Measurements from ENCODE around the gene CFAP141.

DNA sequence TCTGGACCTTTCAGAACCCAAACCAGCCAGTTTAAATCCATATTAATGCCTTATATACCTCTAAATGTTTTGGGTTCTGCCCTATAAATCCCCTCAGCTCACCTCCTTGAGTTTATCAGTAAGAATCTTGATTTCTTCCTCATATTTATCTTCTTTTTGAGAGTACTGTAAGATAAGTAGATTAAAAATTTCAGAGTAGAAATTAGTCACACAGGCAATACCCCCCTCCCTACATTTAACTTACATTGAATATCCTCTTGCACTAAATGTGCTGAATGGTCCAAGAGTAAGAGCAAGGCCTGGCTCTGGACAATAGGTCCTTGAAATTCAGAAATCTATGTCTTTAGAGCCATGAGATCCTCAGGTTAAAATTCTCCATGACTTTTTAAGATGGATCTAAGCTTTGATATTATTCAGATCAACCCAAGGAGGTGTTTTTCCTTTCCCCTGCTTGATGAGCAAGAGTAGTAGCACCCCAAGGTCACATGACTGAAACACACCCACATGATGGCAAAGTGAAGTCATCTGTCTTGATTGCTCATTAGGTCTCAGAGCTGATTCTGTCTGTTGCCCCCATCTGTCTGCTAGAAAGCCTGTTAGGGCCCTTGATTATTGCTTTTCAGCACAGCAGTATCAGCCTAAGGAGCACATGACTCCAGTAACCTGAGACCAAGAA lies 35.4 kb downstream of the CFAP141 start:
- TF ChIP-seq POLR2A (IDR thresholded peaks at IDR 0.05), result no peak
- TF ChIP-seq, protein P1, sequence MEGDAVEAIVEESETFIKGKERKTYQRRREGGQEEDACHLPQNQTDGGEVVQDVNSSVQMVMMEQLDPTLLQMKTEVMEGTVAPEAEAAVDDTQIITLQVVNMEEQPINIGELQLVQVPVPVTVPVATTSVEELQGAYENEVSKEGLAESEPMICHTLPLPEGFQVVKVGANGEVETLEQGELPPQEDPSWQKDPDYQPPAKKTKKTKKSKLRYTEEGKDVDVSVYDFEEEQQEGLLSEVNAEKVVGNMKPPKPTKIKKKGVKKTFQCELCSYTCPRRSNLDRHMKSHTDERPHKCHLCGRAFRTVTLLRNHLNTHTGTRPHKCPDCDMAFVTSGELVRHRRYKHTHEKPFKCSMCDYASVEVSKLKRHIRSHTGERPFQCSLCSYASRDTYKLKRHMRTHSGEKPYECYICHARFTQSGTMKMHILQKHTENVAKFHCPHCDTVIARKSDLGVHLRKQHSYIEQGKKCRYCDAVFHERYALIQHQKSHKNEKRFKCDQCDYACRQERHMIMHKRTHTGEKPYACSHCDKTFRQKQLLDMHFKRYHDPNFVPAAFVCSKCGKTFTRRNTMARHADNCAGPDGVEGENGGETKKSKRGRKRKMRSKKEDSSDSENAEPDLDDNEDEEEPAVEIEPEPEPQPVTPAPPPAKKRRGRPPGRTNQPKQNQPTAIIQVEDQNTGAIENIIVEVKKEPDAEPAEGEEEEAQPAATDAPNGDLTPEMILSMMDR (IDR thresholded peaks at IDR 0.05), result no peak
